ENCODE measurements around the gene RPS6KA5. TPM values are rescaled to one million over a fixed set of nuclear protein-coding genes. Genes with fewer than 3 reads are reported as not detected.

Gene RPS6KA5
- total and polyA plus RNA-seq, 9 of the 15 experiments (the other 6 are each of a cell fraction or from before 2014, with no cell fraction given), result 0.88 to 7.7 (median 4.7) TPM

DNA sequence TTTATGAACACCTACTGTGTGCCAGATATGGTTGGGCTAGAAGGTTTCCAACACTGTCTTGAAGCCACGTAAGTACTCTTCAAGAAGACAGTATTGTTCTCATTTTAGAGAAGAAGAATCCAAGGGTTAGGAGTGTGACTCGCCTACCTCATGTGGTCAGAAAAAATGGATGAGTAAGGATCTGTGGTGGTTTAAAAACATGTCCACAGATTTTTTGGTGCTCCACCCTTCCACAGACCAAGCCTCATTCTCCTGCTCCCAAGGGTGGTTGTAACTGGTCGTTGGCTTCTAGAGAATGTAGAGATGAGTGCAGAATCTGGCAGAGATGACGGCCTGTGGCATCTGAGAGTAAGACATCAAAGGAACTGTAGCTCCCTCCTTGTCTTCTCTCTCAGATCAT, 213.9 kb downstream of the RPS6KA5 start:
- no peaks in the 10 kb centered on the region for H3K9me1 ChIP-seq (ENCODE audit: control insufficient read depth, insufficient read depth, low read length)
- no peak overlapping the region for H2AFZ ChIP-seq (ENCODE audit: low read depth, low read length)
- intact Hi-C loops (cut with micrococcal nuclease) (no loop called here), in situ Hi-C loops (cut with MboI) (no loop called here)
- no peak overlapping the region for H3K4me3 ChIP-seq
- no peaks in the 10 kb centered on the region for H3K9me3 ChIP-seq (replicated peaks; ENCODE audit: control insufficient read depth, insufficient read depth, low read depth, low read length)
- ChIA-PET POLR2A (no interaction called here), CTCF (ENCODE audit: low intra/inter-chr PET ratio) (no interaction called here)
- H3K4me2 ChIP-seq (ENCODE audit: insufficient read depth, low read length), result no peak overlapping the region
- no peaks in the 10 kb centered on the region for H3K79me2 ChIP-seq (ENCODE audit: control insufficient read depth, insufficient read depth, low read length)
- no TSS peak for BruUV-seq (replicated peaks)
- ATAC-seq, result no peak
- no peaks in the 10 kb centered on the region for H3K36me3 ChIP-seq (ENCODE audit: control insufficient read depth, insufficient read depth, low read length)
- H3K9ac ChIP-seq (ENCODE audit: insufficient read depth in 1 of 2, low read depth in 2 of 2, low read length in 2 of 2), result no peak overlapping the region
- no peaks in the 10 kb centered on the region for H3K27me3 ChIP-seq (ENCODE audit: control insufficient read depth in 2 of 2, insufficient read depth in 2 of 2, low read length in 2 of 2)
- no peaks in the 10 kb centered on the region for H4K20me1 ChIP-seq (replicated peaks; ENCODE audit: control insufficient read depth, insufficient read depth, low read length)
- TF ChIP-seq ZNF764 (CRISPR knock-in tag; IDR thresholded peaks at IDR 0.05; ENCODE audit: low read depth) (no peak), ZNF347 (CRISPR knock-in tag; IDR thresholded peaks at IDR 0.05; ENCODE audit: low read depth) (no peak), SMAD2 (IDR thresholded peaks at IDR 0.05; ENCODE audit: low read depth, low read length) (no peak), C11orf30 (IDR thresholded peaks at IDR 0.05; ENCODE audit: low read depth) (no peak), PHF8 (IDR thresholded peaks at IDR 0.05; ENCODE audit: borderline replicate concordance, low read length) (no peak), U2AF2 (optimal IDR thresholded peaks at IDR 0.05; ENCODE audit: low read depth, low read length) (no peak), ZNF41 (CRISPR knock-in tag; conservative IDR thresholded peaks at IDR 0.05) (no peak), TOE1 (IDR thresholded peaks at IDR 0.05; ENCODE audit: borderline replicate concordance) (no peak), TOE1 (CRISPR knock-in tag; IDR thresholded peaks at IDR 0.05; ENCODE audit: borderline replicate concordance, low read depth) (no peak), ZNF507 (tag; conservative IDR thresholded peaks at IDR 0.05) (no peak), FOXA1 (IDR thresholded peaks at IDR 0.05; ENCODE audit: borderline replicate concordance) (no peak), ZNF316 (IDR thresholded peaks at IDR 0.05) (no peak), PTTG1 (tag; IDR thresholded peaks at IDR 0.05; ENCODE audit: low read depth) (no peak), ZKSCAN1 (IDR thresholded peaks at IDR 0.05; ENCODE audit: low read depth, low read length) (no peak), CBX1 (IDR thresholded peaks at IDR 0.05; ENCODE audit: low read depth) (no peak)
- TF ChIP-seq, protein P1, sequence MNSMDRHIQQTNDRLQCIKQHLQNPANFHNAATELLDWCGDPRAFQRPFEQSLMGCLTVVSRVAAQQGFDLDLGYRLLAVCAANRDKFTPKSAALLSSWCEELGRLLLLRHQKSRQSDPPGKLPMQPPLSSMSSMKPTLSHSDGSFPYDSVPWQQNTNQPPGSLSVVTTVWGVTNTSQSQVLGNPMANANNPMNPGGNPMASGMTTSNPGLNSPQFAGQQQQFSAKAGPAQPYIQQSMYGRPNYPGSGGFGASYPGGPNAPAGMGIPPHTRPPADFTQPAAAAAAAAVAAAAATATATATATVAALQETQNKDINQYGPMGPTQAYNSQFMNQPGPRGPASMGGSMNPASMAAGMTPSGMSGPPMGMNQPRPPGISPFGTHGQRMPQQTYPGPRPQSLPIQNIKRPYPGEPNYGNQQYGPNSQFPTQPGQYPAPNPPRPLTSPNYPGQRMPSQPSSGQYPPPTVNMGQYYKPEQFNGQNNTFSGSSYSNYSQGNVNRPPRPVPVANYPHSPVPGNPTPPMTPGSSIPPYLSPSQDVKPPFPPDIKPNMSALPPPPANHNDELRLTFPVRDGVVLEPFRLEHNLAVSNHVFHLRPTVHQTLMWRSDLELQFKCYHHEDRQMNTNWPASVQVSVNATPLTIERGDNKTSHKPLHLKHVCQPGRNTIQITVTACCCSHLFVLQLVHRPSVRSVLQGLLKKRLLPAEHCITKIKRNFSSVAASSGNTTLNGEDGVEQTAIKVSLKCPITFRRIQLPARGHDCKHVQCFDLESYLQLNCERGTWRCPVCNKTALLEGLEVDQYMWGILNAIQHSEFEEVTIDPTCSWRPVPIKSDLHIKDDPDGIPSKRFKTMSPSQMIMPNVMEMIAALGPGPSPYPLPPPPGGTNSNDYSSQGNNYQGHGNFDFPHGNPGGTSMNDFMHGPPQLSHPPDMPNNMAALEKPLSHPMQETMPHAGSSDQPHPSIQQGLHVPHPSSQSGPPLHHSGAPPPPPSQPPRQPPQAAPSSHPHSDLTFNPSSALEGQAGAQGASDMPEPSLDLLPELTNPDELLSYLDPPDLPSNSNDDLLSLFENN (IDR thresholded peaks at IDR 0.05; ENCODE audit: low read depth in 2 of 2, low read length in 2 of 2), result no peak
- TF ChIP-seq, protein P2, sequence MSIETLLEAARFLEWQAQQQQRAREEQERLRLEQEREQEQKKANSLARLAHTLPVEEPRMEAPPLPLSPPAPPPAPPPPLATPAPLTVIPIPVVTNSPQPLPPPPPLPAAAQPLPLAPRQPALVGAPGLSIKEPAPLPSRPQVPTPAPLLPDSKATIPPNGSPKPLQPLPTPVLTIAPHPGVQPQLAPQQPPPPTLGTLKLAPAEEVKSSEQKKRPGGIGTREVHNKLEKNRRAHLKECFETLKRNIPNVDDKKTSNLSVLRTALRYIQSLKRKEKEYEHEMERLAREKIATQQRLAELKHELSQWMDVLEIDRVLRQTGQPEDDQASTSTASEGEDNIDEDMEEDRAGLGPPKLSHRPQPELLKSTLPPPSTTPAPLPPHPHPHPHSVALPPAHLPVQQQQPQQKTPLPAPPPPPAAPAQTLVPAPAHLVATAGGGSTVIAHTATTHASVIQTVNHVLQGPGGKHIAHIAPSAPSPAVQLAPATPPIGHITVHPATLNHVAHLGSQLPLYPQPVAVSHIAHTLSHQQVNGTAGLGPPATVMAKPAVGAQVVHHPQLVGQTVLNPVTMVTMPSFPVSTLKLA (conservative IDR thresholded peaks at IDR 0.05), result no peak
- TF ChIP-seq, protein P3, sequence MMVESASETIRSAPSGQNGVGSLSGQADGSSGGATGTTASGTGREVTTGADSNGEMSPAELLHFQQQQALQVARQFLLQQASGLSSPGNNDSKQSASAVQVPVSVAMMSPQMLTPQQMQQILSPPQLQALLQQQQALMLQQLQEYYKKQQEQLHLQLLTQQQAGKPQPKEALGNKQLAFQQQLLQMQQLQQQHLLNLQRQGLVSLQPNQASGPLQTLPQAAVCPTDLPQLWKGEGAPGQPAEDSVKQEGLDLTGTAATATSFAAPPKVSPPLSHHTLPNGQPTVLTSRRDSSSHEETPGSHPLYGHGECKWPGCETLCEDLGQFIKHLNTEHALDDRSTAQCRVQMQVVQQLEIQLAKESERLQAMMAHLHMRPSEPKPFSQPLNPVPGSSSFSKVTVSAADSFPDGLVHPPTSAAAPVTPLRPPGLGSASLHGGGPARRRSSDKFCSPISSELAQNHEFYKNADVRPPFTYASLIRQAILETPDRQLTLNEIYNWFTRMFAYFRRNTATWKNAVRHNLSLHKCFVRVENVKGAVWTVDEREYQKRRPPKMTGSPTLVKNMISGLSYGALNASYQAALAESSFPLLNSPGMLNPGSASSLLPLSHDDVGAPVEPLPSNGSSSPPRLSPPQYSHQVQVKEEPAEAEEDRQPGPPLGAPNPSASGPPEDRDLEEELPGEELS (CRISPR knock-in tag; IDR thresholded peaks at IDR 0.05; ENCODE audit: borderline replicate concordance), result no peak
- FAIRE-seq, result no peak
- H3K4me1 ChIP-seq (replicated peaks in 1 of 2; ENCODE audit: control insufficient read depth in 2 of 2, insufficient read depth in 2 of 2, low read length in 2 of 2), result peaks cover 0 to 9% of the 10 kb centered on the region in 2 experiments; a peak in 3 of 5 replicates
- 45% methylated on average over 4 of the region's 4 CpGs for WGBS (ENCODE audit: insufficient coverage, low coverage, missing lambda C conversion rate)
- DNase-seq (ENCODE audit: extremely low read depth in 1 of 4, low spot score in 3 of 4), result no peak
- no peak overlapping the region for H3K27ac ChIP-seq (ENCODE audit: extremely low read depth, low read depth, low read length)
